OCI-LY7 (cell line): ENCODE data around the gene CSNK1G2. TPM values are rescaled to one million over a fixed set of nuclear protein-coding genes. Genes with fewer than 3 reads are reported as not detected.

Source experiments
- BruUV-seq: library from RNA; stranded (reverse); fragments of 400-500 nt; replicated peaks from 2 replicates; lab custom pipeline; 2021; lab: Mats Ljungman, UMichigan
- CTCF ChIA-PET: fragments of 300-600 bp; sonication (Branson Sonifier 250); formaldehyde crosslinking; loops from one replicate; lab custom pipeline; 2022; ENCODE audit warnings: antibody characterized with exemption; ENCODE audit not compliant: unreplicated experiment; lab: Charles Lee
- POLR2A ChIA-PET: fragments of 300-600 bp; sonication (Branson Sonifier 250); formaldehyde crosslinking; loops from one replicate; lab custom pipeline; 2022; ENCODE audit warnings: antibody characterized with exemption; lab: Charles Lee
- DNase-seq: peaks from one replicate; pipeline ENCODE4 v3.0.0-alpha.2; 2015; ENCODE audit warnings: low spot score
- H2AFZ ChIP-seq: fragments of 200-600 bp; sonication (generic), shearing (Covaris generic); 2 replicates; pipeline ENCODE4 v1.6.1; 2014; ENCODE audit warnings: mild to moderate bottlenecking, antibody characterized with exemption, low read length, moderate library complexity
- H3K27ac ChIP-seq: fragments of 200-600 bp; sonication (generic); 2 replicates; pipeline ENCODE4 v1.5.1; 2014; ENCODE audit warnings: mixed run types, low read depth, mild to moderate bottlenecking, moderate library complexity, low read length, inconsistent platforms; ENCODE audit not compliant: poor library complexity, severe bottlenecking
- H3K36me3 ChIP-seq: fragments of 200-600 bp; sonication (generic); 2 replicates; pipeline ENCODE4 v1.6.1; 2014; ENCODE audit warnings: mild to moderate bottlenecking, antibody characterized with exemption, low read length, moderate library complexity, mixed read lengths; ENCODE audit not compliant: insufficient read depth
- H3K4me1 ChIP-seq: fragments of 200-600 bp; sonication (generic); 2 replicates; pipeline ENCODE4 v1.5.1; 2014; ENCODE audit warnings: mild to moderate bottlenecking, low read length; ENCODE audit not compliant: insufficient read depth, poor library complexity, severe bottlenecking
- H3K4me2 ChIP-seq: fragments of 200-600 bp; sonication (generic); 2 replicates; pipeline ENCODE4 v1.6.1; 2014; ENCODE audit warnings: mild to moderate bottlenecking, low read length
- H3K4me3 ChIP-seq: fragments of 200-600 bp; sonication (generic); 2 replicates; pipeline ENCODE4 v1.5.1; 2014; ENCODE audit warnings: mild to moderate bottlenecking, low read depth, low read length; ENCODE audit not compliant: poor library complexity, severe bottlenecking
- H3K79me2 ChIP-seq: fragments of 200-600 bp; sonication (generic); 2 replicates; pipeline ENCODE4 v1.6.1; 2016; ENCODE audit warnings: low read depth, mild to moderate bottlenecking, low read length, moderate library complexity, mixed read lengths; ENCODE audit not compliant: insufficient read depth
- H3K9me2 ChIP-seq: fragments of 200-600 bp; sonication (generic); 2 replicates; pipeline ENCODE4 v1.6.1; 2016; ENCODE audit warnings: mild to moderate bottlenecking, low read length, mixed read lengths; ENCODE audit not compliant: insufficient read depth
- H3K9me3 ChIP-seq: fragments of 200-600 bp; sonication (generic); 2 replicates; pipeline ENCODE4 v1.6.1; 2014; ENCODE audit warnings: mild to moderate bottlenecking, mixed run types, low read length, mixed read lengths
- H4K20me1 ChIP-seq: fragments of 200-600 bp; sonication (generic); 2 replicates; pipeline ENCODE4 v1.6.1; 2014; ENCODE audit warnings: mild to moderate bottlenecking, antibody characterized with exemption, low read length, moderate library complexity, mixed read lengths; ENCODE audit not compliant: insufficient read depth
- CTCF ChIP-seq: fragments of 200-600 bp; sonication (generic); conservative IDR thresholded peaks from 2 replicates; pipeline ENCODE4 v1.5.1; 2014; ENCODE audit warnings: mild to moderate bottlenecking, antibody characterized with exemption, low read length, moderate library complexity, mixed read lengths
- EZH2phosphoT487 ChIP-seq: fragments of 200-600 bp; sonication (generic); IDR thresholded peaks from 2 replicates; pipeline ENCODE4 v1.6.1; 2018; ENCODE audit warnings: low read depth, borderline replicate concordance, mild to moderate bottlenecking, mixed run types, antibody characterized with exemption, low read length, moderate library complexity, mixed read lengths
- intact Hi-C: fragments of 100-400 bp; cut with micrococcal nuclease; formaldehyde crosslinking; loops from one replicate; pipeline ENCODE4 v1.10.0; 2022; ENCODE audit not compliant: unreplicated experiment
- total RNA-seq, 2 experiments: library from RNA; depleted of rRNA in 1 of 2; stranded (reverse); fragments of >200 nt in 1 of 2; shearing (Covaris generic) in 1 of 2; gene quantifications; 2 replicates each; pipeline ENCODE4 v1.2.3, GENCODE V29; 2014 to 2022

The CSNK1G2 gene
- total RNA-seq, 2 experiments from 2014 or later = 95.9 to 133 TPM

- ChIA-PET POLR2A (no interaction called here), CTCF (no interaction called here)
- Histone ChIP-seq H3K27ac (no peak overlapping the region), H3K4me1 (no peaks in the 10 kb centered on the region), H3K4me2 (no peak overlapping the region), H3K79me2 (no peaks in the 10 kb centered on the region), H3K9me2 (no peaks in the 10 kb centered on the region), H2AFZ (no peak overlapping the region), H4K20me1 (no peaks in the 10 kb centered on the region), H3K4me3 (no peak overlapping the region), H3K9me3 (0 out of 2 replicates have a peak, but pooled peaks cover 4% of the 10 kb centered on the region), H3K36me3 (peaks cover 57% of the 10 kb centered on the region)
- TF ChIP-seq CTCF (no peak), EZH2phosphoT487 (no peak)
- intact Hi-C loops = no loop called here
- no TSS peak for BruUV-seq
- no peak for DNase-seq
These were observed 56.6 kb downstream of the CSNK1G2 start for GRCh38 chr19:1997353-1998233.

- Histone ChIP-seq H3K9me2 (no peaks in the 10 kb centered on the region), H2AFZ (no peak overlapping the region), H3K27ac (no peak overlapping the region), H4K20me1 (no peaks in the 10 kb centered on the region), H3K4me3 (no peak overlapping the region), H3K9me3 (0 out of 2 replicates have a peak, but pooled peaks cover 4% of the 10 kb centered on the region), H3K36me3 (peaks cover 48% of the 10 kb centered on the region), H3K4me2 (no peak overlapping the region), H3K4me1 (no peaks in the 10 kb centered on the region), H3K79me2 (no peaks in the 10 kb centered on the region)
- intact Hi-C loops = no loop called here
- ChIA-PET POLR2A (no interaction called here), CTCF (no interaction called here)
- DNase-seq = no peak
- no TSS peak for BruUV-seq
- TF ChIP-seq CTCF (no peak), EZH2phosphoT487 (no peak)
These were observed 58.0 kb downstream of the CSNK1G2 start for GRCh38 chr19:1998712-1999708.
